Neuronal stem cell (in vitro differentiated cells): ENCODE results near the gene MAPK4.
"Not testable (repeated sequence)": the region's sequence is repeated elsewhere in the genome, so short reads cannot be mapped to it uniquely, and the experiment has no call there.

Experiments
- DNase-seq: peaks from one replicate; pipeline ENCODE4 v3.0.0-alpha.2; 2013; ENCODE audit warnings: low spot score
- H2AFZ ChIP-seq: one replicate; pipeline ENCODE4 v1.6.1; 2013; ENCODE audit warnings: mild to moderate bottlenecking, low read length, inconsistent platforms
- H2AK5ac ChIP-seq: 2 replicates; pipeline ENCODE4 v1.6.1; 2013; ENCODE audit warnings: low read depth, mild to moderate bottlenecking, inconsistent platforms, low read length, moderate library complexity, mixed read lengths
- H2BK120ac ChIP-seq: 2 replicates; pipeline ENCODE4 v1.6.1; 2013; ENCODE audit warnings: low read depth, mild to moderate bottlenecking, inconsistent platforms, low read length, moderate library complexity, mixed read lengths
- H2BK12ac ChIP-seq: one replicate; pipeline ENCODE4 v1.6.1; 2013; ENCODE audit warnings: low read length, inconsistent platforms
- H2BK15ac ChIP-seq: 2 replicates; pipeline ENCODE4 v1.6.1; 2013; ENCODE audit warnings: mild to moderate bottlenecking, low read length, inconsistent platforms, mixed read lengths
- H2BK5ac ChIP-seq: one replicate; pipeline ENCODE4 v1.6.1; 2013; ENCODE audit warnings: inconsistent platforms, mild to moderate bottlenecking, low read length, moderate library complexity
- H3K14ac ChIP-seq: one replicate; pipeline ENCODE4 v1.6.1; 2013; ENCODE audit warnings: low read length, inconsistent platforms
- H3K18ac ChIP-seq: 2 replicates; pipeline ENCODE4 v1.6.1; 2013; ENCODE audit warnings: low read length, inconsistent platforms
- H3K23ac ChIP-seq: 2 replicates; pipeline ENCODE4 v1.6.1; 2013; ENCODE audit warnings: low read depth, mild to moderate bottlenecking, mixed read lengths, low read length, inconsistent platforms; ENCODE audit not compliant: poor library complexity
- H3K27ac ChIP-seq: replicated peaks from 3 replicates; pipeline ENCODE4 v1.5.1; 2013; ENCODE audit warnings: low read length, inconsistent platforms
- H3K27me3 ChIP-seq, 3 experiments: 2 replicates each; pipeline ENCODE4 v1.6.1; 2013; ENCODE audit warnings: low read length in 3 of 3, mild to moderate bottlenecking in 2 of 3, inconsistent platforms in 1 of 3, low read depth in 1 of 3, mixed read lengths in 1 of 3, moderate library complexity in 1 of 3; ENCODE audit not compliant: control insufficient read depth in 3 of 3, insufficient read depth in 3 of 3
- H3K36me3 ChIP-seq, 2 donors: replicated peaks in 1 of 2; 2 replicates each; pipeline ENCODE4 v1.6.1; 2013; ENCODE audit warnings: low read length in 2 of 2; ENCODE audit not compliant: control insufficient read depth in 2 of 2, insufficient read depth in 2 of 2
- H3K4ac ChIP-seq: 2 replicates; pipeline ENCODE4 v1.6.1; 2013; ENCODE audit warnings: inconsistent platforms, mild to moderate bottlenecking, low read length, moderate library complexity
- H3K4me1 ChIP-seq, 2 donors: 1 replicate in 1 of 2; 2 replicates in 1 of 2; pipeline ENCODE4 v1.6.1; 2013; ENCODE audit warnings: low read length in 2 of 2, low read depth in 1 of 2; ENCODE audit not compliant: control insufficient read depth in 2 of 2, insufficient read depth in 1 of 2
- H3K4me2 ChIP-seq: one replicate; pipeline ENCODE4 v1.6.1; 2013; ENCODE audit warnings: mild to moderate bottlenecking, low read length, inconsistent platforms; ENCODE audit not compliant: insufficient read depth, poor library complexity, severe bottlenecking
- H3K4me3 ChIP-seq, 2 donors: 2 replicates each; pipeline ENCODE4 v1.5.1; 2013; ENCODE audit warnings: low read length in 2 of 2, mild to moderate bottlenecking in 2 of 2, inconsistent platforms in 1 of 2, moderate library complexity in 1 of 2
- H3K79me1 ChIP-seq: one replicate; pipeline ENCODE4 v1.6.1; 2013; ENCODE audit warnings: low read depth, mild to moderate bottlenecking, inconsistent platforms, low read length, moderate library complexity
- H3K9ac ChIP-seq: one replicate; pipeline ENCODE4 v1.6.1; 2013; ENCODE audit warnings: mild to moderate bottlenecking, low read depth, low read length, inconsistent platforms; ENCODE audit not compliant: poor library complexity
- H3K9me3 ChIP-seq, 2 donors: replicated peaks in 1 of 2; 2 replicates each; pipeline versions ENCODE3 to v1.6.1; 2013; ENCODE audit warnings: low read length in 2 of 2, mild to moderate bottlenecking in 2 of 2, inconsistent platforms in 1 of 2, low read depth in 1 of 2, mixed read lengths in 1 of 2, moderate library complexity in 1 of 2; ENCODE audit not compliant: control insufficient read depth in 2 of 2, insufficient read depth in 1 of 2
- H4K8ac ChIP-seq: one replicate; pipeline ENCODE4 v1.6.1; 2013; ENCODE audit warnings: low read depth, mild to moderate bottlenecking, inconsistent platforms, low read length, moderate library complexity
- H4K91ac ChIP-seq: one replicate; pipeline ENCODE4 v1.6.1; 2013; ENCODE audit warnings: low read length, low read depth, mild to moderate bottlenecking, inconsistent platforms; ENCODE audit not compliant: poor library complexity
- WGBS, 2 donors: extraction: QIAGEN DNeasy Blood & Tissue Kit; methylation state at CpG; one replicate each; pipeline ENCODE4 v1.1.7; 2013; ENCODE audit warnings: missing lambda C conversion rate in 2 of 2, mixed read lengths in 1 of 2; ENCODE audit not compliant: insufficient read length in 2 of 2, insufficient replicate concordance in 1 of 2; ENCODE audit errors: extremely low coverage in 2 of 2; 5-methylcytosine and 5-hydroxymethylcytosine counted together

Gene MAPK4

GRCh38 chr18:50607378-50607926 lies 47.6 kb downstream of the MAPK4 start:
- Histone ChIP-seq H4K8ac (no peak overlapping the region), H3K9ac (no peak overlapping the region), H2BK5ac (no peak overlapping the region), H3K79me1 (no peaks in the 10 kb centered on the region), H4K91ac (no peak overlapping the region), H3K36me3 (no peaks in the 10 kb centered on the region), H2BK12ac (no peak overlapping the region), H2BK120ac (no peak overlapping the region), H3K18ac (no peak overlapping the region), H3K4me1 (no peaks in the 10 kb centered on the region), H3K4ac (no peak overlapping the region), H2AK5ac (no peak overlapping the region), H2BK15ac (no peak overlapping the region), H3K4me2 (no peak overlapping the region), H3K14ac (no peak overlapping the region), H3K27ac (no peak overlapping the region), H3K4me3 (no peak overlapping the region), H3K9me3 (peaks cover 0 to 3% of the 10 kb centered on the region in 2 donors), H3K23ac (no peak overlapping the region), H2AFZ (no peak overlapping the region), H3K27me3 (no peaks in the 10 kb centered on the region)
- WGBS, 2 donors, result no CpG with 5 or more reads among the region's 5 CpGs
- DNase-seq, result no peak

GRCh38 chr18:50609171-50609570 lies 49.3 kb downstream of the MAPK4 start:
- no CpG with 5 or more reads among the region's 26 CpGs for WGBS, 2 donors

GRCh38 chr18:50610349-50610748 lies 50.5 kb downstream of the MAPK4 start:
- no peak overlapping the region for H4K91ac ChIP-seq
- H3K9me3 ChIP-seq, result peaks cover 5 to 6% of the 10 kb centered on the region in 2 donors
- no peak for DNase-seq
- H3K4me1 ChIP-seq, result no peaks in the 10 kb centered on the region
- H2AFZ ChIP-seq, result no peak overlapping the region
- H2BK120ac ChIP-seq, result no peak overlapping the region
- no peak overlapping the region for H2AK5ac ChIP-seq
- H3K27me3 ChIP-seq, result no peaks in the 10 kb centered on the region
- H3K18ac ChIP-seq, result no peak overlapping the region
- no peak overlapping the region for H3K4me2 ChIP-seq
- H2BK15ac ChIP-seq, result no peak overlapping the region
- no peak overlapping the region for H3K4me3 ChIP-seq
- no peak overlapping the region for H3K27ac ChIP-seq
- H3K23ac ChIP-seq, result no peak overlapping the region
- H3K4ac ChIP-seq, result no peak overlapping the region
- H3K36me3 ChIP-seq, result no peaks in the 10 kb centered on the region
- H2BK12ac ChIP-seq, result no peak overlapping the region
- H3K14ac ChIP-seq, result no peak overlapping the region
- no CpG with 5 or more reads among the region's 4 CpGs for WGBS, 2 donors
- no peak overlapping the region for H3K9ac ChIP-seq
- H4K8ac ChIP-seq, result no peak overlapping the region
- no peaks in the 10 kb centered on the region for H3K79me1 ChIP-seq
- no peak overlapping the region for H2BK5ac ChIP-seq

More at GRCh38 chr18:50609171-50609570, 49.3 kb downstream of the MAPK4 start:
- H3K14ac ChIP-seq, H2AFZ ChIP-seq, H3K23ac ChIP-seq, H3K27ac ChIP-seq, H2BK12ac ChIP-seq, H3K4me1 ChIP-seq, H4K8ac ChIP-seq, H2BK5ac ChIP-seq, H3K4ac ChIP-seq, H3K4me2 ChIP-seq, DNase-seq, H3K9me3 ChIP-seq, H3K18ac ChIP-seq, H3K79me1 ChIP-seq, H2BK15ac ChIP-seq, H3K9ac ChIP-seq, H2BK120ac ChIP-seq, H3K27me3 ChIP-seq, H4K91ac ChIP-seq, H3K4me3 ChIP-seq, H3K36me3 ChIP-seq, H2AK5ac ChIP-seq: not testable (repeated sequence)

GRCh38 chr18:50611529-50611941 lies 51.6 kb downstream of the MAPK4 start:
- Histone ChIP-seq H3K9me3 (peaks cover 5 to 6% of the 10 kb centered on the region in 2 donors), H3K4me1 (no peaks in the 10 kb centered on the region), H3K23ac (no peak overlapping the region), H3K9ac (no peak overlapping the region), H2AK5ac (no peak overlapping the region), H2BK5ac (no peak overlapping the region), H3K36me3 (no peaks in the 10 kb centered on the region), H3K14ac (no peak overlapping the region), H2BK12ac (no peak overlapping the region), H2AFZ (no peak overlapping the region), H2BK15ac (no peak overlapping the region), H3K79me1 (no peaks in the 10 kb centered on the region), H2BK120ac (no peak overlapping the region), H3K27me3 (no peaks in the 10 kb centered on the region), H3K18ac (no peak overlapping the region), H4K91ac (no peak overlapping the region), H3K27ac (no peak overlapping the region), H3K4me3 (no peak overlapping the region), H3K4ac (no peak overlapping the region), H3K4me2 (no peak overlapping the region), H4K8ac (no peak overlapping the region)
- WGBS, 2 donors, result no CpG with 5 or more reads among the region's 5 CpGs
- no peak for DNase-seq
